Measurements from ENCODE around the gene SLC28A1. TPM values are rescaled to one million over a fixed set of nuclear protein-coding genes. Genes with fewer than 3 reads are reported as not detected.

Gene SLC28A1
- total and polyA plus RNA-seq, 2 donors (not counting 1 experiment from before 2014, with no cell fraction given): not detected

DNA sequence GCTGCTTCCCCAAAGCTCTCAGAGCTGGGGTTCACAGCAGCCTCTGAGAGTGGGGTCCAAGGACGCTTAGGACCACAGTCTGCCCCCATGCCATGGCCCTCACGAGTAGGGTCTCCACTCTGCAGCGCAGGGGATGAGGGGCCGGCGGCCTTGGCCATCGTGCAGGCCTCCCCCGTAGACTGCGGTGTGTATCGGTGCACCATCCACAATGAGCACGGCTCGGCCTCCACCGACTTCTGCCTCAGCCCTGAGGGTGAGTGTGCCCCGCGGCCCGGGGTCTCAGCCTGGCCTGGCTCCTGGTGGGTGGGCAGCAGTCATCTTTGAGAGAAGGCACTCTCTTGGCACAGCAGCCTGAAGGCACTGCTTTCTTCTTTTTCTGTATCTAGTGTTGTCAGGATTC lies 24.8 kb upstream of the SLC28A1 start:
- H3K4me3 Mint-ChIP-seq: no peak overlapping the region
- no peaks in the 10 kb centered on the region for H3K4me1 Mint-ChIP-seq
- H3K27me3 Mint-ChIP-seq: no peaks in the 10 kb centered on the region
- Histone ChIP-seq H3K27me3 (replicated peaks in 1 of 4; ENCODE audit: control extremely low read depth in 1 of 4, control insufficient read depth in 3 of 4, insufficient read depth in 4 of 4, low read length in 3 of 4) (no peaks in the 10 kb centered on the region), H3K4me2 (replicated peaks; ENCODE audit: low read depth, low read length, poor library complexity, severe bottlenecking) (no peak overlapping the region), H3K4me3 (ENCODE audit: control extremely low read depth in 1 of 5, extremely low read depth in 1 of 5, insufficient read depth in 1 of 5, low read depth in 2 of 5, low read length in 4 of 5) (no peak overlapping the region), H3K36me3 (replicated peaks in 1 of 2; ENCODE audit: control extremely low read depth in 1 of 2, control insufficient read depth in 1 of 2, extremely low read depth in 1 of 2, insufficient read depth in 2 of 2, low read length in 1 of 2) (no peaks in the 10 kb centered on the region), H4K20me1 (ENCODE audit: control insufficient read depth, insufficient read depth, low read length, poor library complexity, severe bottlenecking) (no peaks in the 10 kb centered on the region), H2AFZ (ENCODE audit: insufficient read depth, low read depth, low read length, poor library complexity, severe bottlenecking) (no peak overlapping the region), H3K9ac (ENCODE audit: low read length) (no peak overlapping the region), H3K9me3 (ENCODE audit: control extremely low read depth in 1 of 3, control insufficient read depth in 2 of 3, insufficient read depth in 1 of 3, low read length in 2 of 3) (no peaks in the 10 kb centered on the region), H3K27ac (ENCODE audit: low read length in 2 of 2) (no peak overlapping the region), H3K4me1 (ENCODE audit: control insufficient read depth in 2 of 2, insufficient read depth in 2 of 2, low read length in 2 of 2) (no peaks in the 10 kb centered on the region), H3K79me2 (ENCODE audit: control insufficient read depth, insufficient read depth, low read length) (no peaks in the 10 kb centered on the region)
- WGBS (ENCODE audit: insufficient coverage): 96% methylated on average over 15 of the region's 15 CpGs
- ChIA-PET POLR2A (no interaction called here), CTCF (no interaction called here)
- DNase-seq: no peak
- ATAC-seq (ENCODE audit: low read depth): no peak
- H3K9me3 Mint-ChIP-seq (ENCODE audit: insufficient read depth): no peaks in the 10 kb centered on the region
- no peak overlapping the region for H3K27ac Mint-ChIP-seq
- intact Hi-C loops (cut with micrococcal nuclease): no loop called here
- no peak for TF ChIP-seq EZH2 (IDR thresholded peaks at IDR 0.05; ENCODE audit: borderline replicate concordance, insufficient read depth, low read depth, low read length, poor library complexity, severe bottlenecking)
- TF ChIP-seq, protein P1, sequence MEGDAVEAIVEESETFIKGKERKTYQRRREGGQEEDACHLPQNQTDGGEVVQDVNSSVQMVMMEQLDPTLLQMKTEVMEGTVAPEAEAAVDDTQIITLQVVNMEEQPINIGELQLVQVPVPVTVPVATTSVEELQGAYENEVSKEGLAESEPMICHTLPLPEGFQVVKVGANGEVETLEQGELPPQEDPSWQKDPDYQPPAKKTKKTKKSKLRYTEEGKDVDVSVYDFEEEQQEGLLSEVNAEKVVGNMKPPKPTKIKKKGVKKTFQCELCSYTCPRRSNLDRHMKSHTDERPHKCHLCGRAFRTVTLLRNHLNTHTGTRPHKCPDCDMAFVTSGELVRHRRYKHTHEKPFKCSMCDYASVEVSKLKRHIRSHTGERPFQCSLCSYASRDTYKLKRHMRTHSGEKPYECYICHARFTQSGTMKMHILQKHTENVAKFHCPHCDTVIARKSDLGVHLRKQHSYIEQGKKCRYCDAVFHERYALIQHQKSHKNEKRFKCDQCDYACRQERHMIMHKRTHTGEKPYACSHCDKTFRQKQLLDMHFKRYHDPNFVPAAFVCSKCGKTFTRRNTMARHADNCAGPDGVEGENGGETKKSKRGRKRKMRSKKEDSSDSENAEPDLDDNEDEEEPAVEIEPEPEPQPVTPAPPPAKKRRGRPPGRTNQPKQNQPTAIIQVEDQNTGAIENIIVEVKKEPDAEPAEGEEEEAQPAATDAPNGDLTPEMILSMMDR (IDR thresholded peaks at IDR 0.05): no peak

DNA sequence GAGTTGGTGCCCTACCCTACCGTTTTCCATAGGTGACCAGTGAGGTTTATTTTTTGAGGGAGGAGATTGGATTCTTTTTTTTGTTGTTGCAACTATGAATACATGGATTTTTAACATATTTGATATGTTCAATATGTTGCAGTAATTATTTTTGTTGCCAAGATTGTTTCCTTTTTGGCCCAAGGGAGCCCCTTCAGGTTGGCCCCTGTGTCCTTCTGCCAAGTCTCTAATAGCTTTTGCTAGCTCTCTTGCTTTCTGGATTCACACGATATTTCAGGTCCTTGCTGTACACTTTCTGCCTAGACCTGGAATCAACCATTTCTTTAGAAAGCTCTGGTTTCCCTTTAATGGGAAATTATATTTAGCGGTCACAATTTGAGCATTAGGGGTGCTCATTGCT lies 22.7 kb upstream of the SLC28A1 start:
- no peak overlapping the region for H3K4me2 ChIP-seq (replicated peaks; ENCODE audit: low read depth, low read length, poor library complexity, severe bottlenecking)
- WGBS (ENCODE audit: insufficient coverage): 100% methylated on average over 1 of the region's 3 CpGs
- no peaks in the 10 kb centered on the region for H4K20me1 ChIP-seq (ENCODE audit: control insufficient read depth, insufficient read depth, low read length, poor library complexity, severe bottlenecking)
- no peaks in the 10 kb centered on the region for H3K27me3 ChIP-seq (replicated peaks in 1 of 4; ENCODE audit: control extremely low read depth in 1 of 4, control insufficient read depth in 3 of 4, insufficient read depth in 4 of 4, low read length in 3 of 4)
- no peak overlapping the region for H2AFZ ChIP-seq (ENCODE audit: insufficient read depth, low read depth, low read length, poor library complexity, severe bottlenecking)
- ATAC-seq (ENCODE audit: low read depth) (no peak), DNase-seq (no peak)
- Mint-ChIP-seq H3K27ac (no peak overlapping the region), H3K27me3 (no peaks in the 10 kb centered on the region), H3K4me1 (no peaks in the 10 kb centered on the region), H3K4me3 (no peak overlapping the region), H3K9me3 (ENCODE audit: insufficient read depth) (no peaks in the 10 kb centered on the region)
- intact Hi-C loops (cut with micrococcal nuclease): no loop called here
- no peak overlapping the region for H3K27ac ChIP-seq (ENCODE audit: low read length in 2 of 2)
- no peak overlapping the region for H3K9ac ChIP-seq (ENCODE audit: low read length)
- TF ChIP-seq, protein P1 (IDR thresholded peaks at IDR 0.05): no peak
- no peak for TF ChIP-seq EZH2 (IDR thresholded peaks at IDR 0.05; ENCODE audit: borderline replicate concordance, insufficient read depth, low read depth, low read length, poor library complexity, severe bottlenecking)
- H3K4me1 ChIP-seq (ENCODE audit: control insufficient read depth in 2 of 2, insufficient read depth in 2 of 2, low read length in 2 of 2): no peaks in the 10 kb centered on the region
- no peaks in the 10 kb centered on the region for H3K36me3 ChIP-seq (replicated peaks in 1 of 2; ENCODE audit: control extremely low read depth in 1 of 2, control insufficient read depth in 1 of 2, extremely low read depth in 1 of 2, insufficient read depth in 2 of 2, low read length in 1 of 2)
- ChIA-PET CTCF (no interaction called here), POLR2A (no interaction called here)
- no peaks in the 10 kb centered on the region for H3K79me2 ChIP-seq (ENCODE audit: control insufficient read depth, insufficient read depth, low read length)
- no peaks in the 10 kb centered on the region for H3K9me3 ChIP-seq (ENCODE audit: control extremely low read depth in 1 of 3, control insufficient read depth in 2 of 3, insufficient read depth in 1 of 3, low read length in 2 of 3)
- H3K4me3 ChIP-seq (ENCODE audit: control extremely low read depth in 1 of 5, extremely low read depth in 1 of 5, insufficient read depth in 1 of 5, low read depth in 2 of 5, low read length in 4 of 5): no peak overlapping the region

All from B cell (primary cell).